Measurements from ENCODE around the gene TIMELESS. TPM values are rescaled to one million over a fixed set of nuclear protein-coding genes. Genes with fewer than 3 reads are reported as not detected.

Gene TIMELESS
- total and polyA plus RNA-seq, 9 of the 15 experiments (the other 6 are each of a cell fraction or from before 2014, with no cell fraction given) = 11.9 to 59.2 (median 35.8) TPM

GRCh38 chr12:56468216-56469006 is 19.2 kb upstream of the TIMELESS start, which contains the start of gene SPRYD4 (continued):
- peak; percentile 82; the same call in 1 of the 2 replicates for TF ChIP-seq ZHX1 (conservative IDR thresholded peaks at IDR 0.05; ENCODE audit: low read length)
- TF ChIP-seq NFRKB (IDR thresholded peaks at IDR 0.05; ENCODE audit: low read depth) = peak; percentile 98
- peak; percentile 94 for TF ChIP-seq TFAP4 (CRISPR knock-in tag; IDR thresholded peaks at IDR 0.05; ENCODE audit: borderline replicate concordance)
- TF ChIP-seq GATAD2B (IDR thresholded peaks at IDR 0.05; ENCODE audit: borderline replicate concordance) = no peak; the same call in 1 of the 2 replicates
- no peak for TF ChIP-seq CC2D1A (IDR thresholded peaks at IDR 0.05)
- TF ChIP-seq UBTF (IDR thresholded peaks at IDR 0.05; ENCODE audit: borderline replicate concordance in 1 of 2, low read depth in 2 of 2, low read length in 2 of 2) = no peak
- no peak for TF ChIP-seq SIRT6 (IDR thresholded peaks at IDR 0.05; ENCODE audit: low read depth, low read length)
- peak; percentile 89 for TF ChIP-seq SUPT5H (IDR thresholded peaks at IDR 0.05)
- TF ChIP-seq CREB1 (IDR thresholded peaks at IDR 0.05) = peak; percentile 97
- TF ChIP-seq CREB1 (CRISPR knock-in tag; IDR thresholded peaks at IDR 0.05) = peak; percentile 98
- no peak for TF ChIP-seq NFIX (CRISPR knock-in tag; IDR thresholded peaks at IDR 0.05; ENCODE audit: low read depth)
- TF ChIP-seq ZNF785 (CRISPR knock-in tag; IDR thresholded peaks at IDR 0.05) = no peak
- TF ChIP-seq ZNF347 (CRISPR knock-in tag; IDR thresholded peaks at IDR 0.05; ENCODE audit: low read depth) = no peak
- no peak for TF ChIP-seq ZNF655 (CRISPR knock-in tag; IDR thresholded peaks at IDR 0.05)
- no peak for TF ChIP-seq RBM34 (IDR thresholded peaks at IDR 0.05; ENCODE audit: borderline replicate concordance, insufficient read depth, low read length)
- TF ChIP-seq CCAR2 (IDR thresholded peaks at IDR 0.05; ENCODE audit: low read depth, low read length) = no peak
- peak in 1 of 2 experiments; percentile 87; a peak in 2 of 4 replicates for TF ChIP-seq TBL1XR1 (IDR thresholded peaks at IDR 0.05; ENCODE audit: low read length in 2 of 2)
- TF ChIP-seq MLX (CRISPR knock-in tag; conservative IDR thresholded peaks at IDR 0.05) = no peak
- TF ChIP-seq POLR3A (IDR thresholded peaks at IDR 0.05; ENCODE audit: borderline replicate concordance, extremely low read depth, insufficient read depth, insufficient read length) = no peak
